Fibroblast of pulmonary artery (primary cell): ENCODE results near the gene MTSS2.

ENCODE experiments used
- DNase-seq: peaks from one replicate; pipeline ENCODE4 v3.0.0-alpha.2; 2010; ENCODE audit warnings: low read depth
- H3K4me3 ChIP-seq: replicated peaks from 2 replicates; pipeline ENCODE4 v1.5.1; 2011; ENCODE audit warnings: low read depth, mild to moderate bottlenecking, control low read depth, low read length, moderate library complexity
- CTCF ChIP-seq: IDR thresholded peaks from 2 replicates; pipeline ENCODE4 v1.5.1; 2011; ENCODE audit warnings: mild to moderate bottlenecking, control low read depth, low read length, inconsistent platforms; ENCODE audit errors: missing control alignments

MTSS2 gene

DNA sequence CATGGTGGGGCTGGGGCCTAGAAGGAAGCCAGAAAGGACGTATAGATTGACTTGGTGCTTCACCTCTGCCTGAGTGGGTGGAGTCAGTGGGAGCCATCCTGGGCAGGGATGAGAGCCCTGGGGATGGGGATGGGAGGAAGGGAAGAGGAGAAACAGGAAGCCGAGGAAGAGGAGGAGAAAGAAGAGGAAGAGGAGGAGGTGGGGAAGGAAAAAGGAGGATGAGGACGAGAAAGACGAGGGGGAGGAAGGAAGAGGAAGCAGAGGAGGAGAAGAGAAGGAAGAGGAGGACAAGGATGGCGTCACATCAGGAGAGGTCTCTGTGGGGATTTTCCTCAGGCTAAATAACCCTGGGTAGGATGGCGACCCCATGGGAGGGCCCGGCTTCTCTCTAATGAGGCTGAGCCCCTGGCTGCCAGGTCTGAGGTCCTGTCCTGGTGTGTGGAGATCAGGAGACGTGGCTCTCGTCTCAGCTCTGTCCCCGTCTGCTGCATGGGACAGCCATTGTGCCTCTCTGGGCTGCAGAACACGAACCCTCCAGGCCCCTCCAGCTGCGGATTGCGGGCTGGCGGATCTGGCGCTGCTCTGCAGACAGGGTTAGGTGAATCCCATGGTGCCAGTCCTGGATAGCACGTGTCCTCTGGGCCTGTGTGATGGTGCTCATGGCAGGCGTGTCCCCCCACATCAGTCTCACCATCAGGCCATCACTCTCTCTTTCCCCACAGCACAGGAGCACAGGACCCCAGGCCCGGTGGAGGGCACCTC lies 35.5 kb upstream of the MTSS2 start:
- no peak overlapping the region for H3K4me3 ChIP-seq
- TF ChIP-seq CTCF: no peak

GRCh38 chr16:70720425-70721201 lies 34.8 kb upstream of the MTSS2 start:
- no peak for DNase-seq
- TF ChIP-seq CTCF: no peak
- H3K4me3 ChIP-seq: no peak overlapping the region

More for the DNA sequence above, 35.5 kb upstream of the MTSS2 start:
- no peak for DNase-seq

GRCh38 chr16:70717065-70717464 lies 31.2 kb upstream of the MTSS2 start:
- DNase-seq: no peak
- no peak overlapping the region for H3K4me3 ChIP-seq
- TF ChIP-seq CTCF: no peak

- no peak overlapping the region for H3K4me3 ChIP-seq
Measured at GRCh38 chr16:70715860-70716357, 30.1 kb upstream of the MTSS2 start.

GRCh38 chr16:70715055-70715858 lies 29.4 kb upstream of the MTSS2 start:
- H3K4me3 ChIP-seq: no peak overlapping the region
- TF ChIP-seq CTCF: peak; percentile 7
- DNase-seq: peak; percentile 95

More at GRCh38 chr16:70715860-70716357, 30.1 kb upstream of the MTSS2 start:
- no peak for TF ChIP-seq CTCF
- DNase-seq: peak; percentile 68

- no peak for DNase-seq
- TF ChIP-seq CTCF: no peak
- no peak overlapping the region for H3K4me3 ChIP-seq
Measured at GRCh38 chr16:70714581-70715054, 28.8 kb upstream of the MTSS2 start.
